Measurements from ENCODE around the gene MTG2.

MTG2 gene

GRCh38 chr20:62193079-62194025 lies 10.5 kb downstream of the MTG2 start:
- Histone ChIP-seq H3K9me3 (ENCODE audit: control insufficient read depth, low read length) (no peaks in the 10 kb centered on the region), H3K27me3 (replicated peaks; ENCODE audit: control insufficient read depth, insufficient read depth, low read length) (no peaks in the 10 kb centered on the region), H3K4me3 (ENCODE audit: low read length) (no peak overlapping the region), H3K9ac (ENCODE audit: low read length) (no peak overlapping the region), H3K36me3 (ENCODE audit: control insufficient read depth, insufficient read depth, low read length, severe bottlenecking) (peaks cover 54% of the 10 kb centered on the region), H3K4me1 (ENCODE audit: control insufficient read depth, insufficient read depth, low read length) (peaks cover 4% of the 10 kb centered on the region)
- DNase-seq (ENCODE audit: low read depth) = no peak

GRCh38 chr20:62195075-62195405 lies 12.2 kb downstream of the MTG2 start:
- Histone ChIP-seq H3K36me3 (ENCODE audit: control insufficient read depth, insufficient read depth, low read length, severe bottlenecking) (peaks cover 61% of the 10 kb centered on the region), H3K4me1 (ENCODE audit: control insufficient read depth, insufficient read depth, low read length) (peaks cover 4% of the 10 kb centered on the region), H3K9me3 (ENCODE audit: control insufficient read depth, low read length) (no peaks in the 10 kb centered on the region), H3K4me3 (ENCODE audit: low read length) (no peak overlapping the region), H3K9ac (ENCODE audit: low read length) (no peak overlapping the region), H3K27me3 (replicated peaks; ENCODE audit: control insufficient read depth, insufficient read depth, low read length) (no peaks in the 10 kb centered on the region)
- no peak for DNase-seq (ENCODE audit: low read depth)

- Histone ChIP-seq H3K9ac (ENCODE audit: low read length) (no peak overlapping the region), H3K4me3 (ENCODE audit: low read length) (no peak overlapping the region), H3K36me3 (ENCODE audit: control insufficient read depth, insufficient read depth, low read length, severe bottlenecking) (peaks cover 66% of the 10 kb centered on the region), H3K9me3 (ENCODE audit: control insufficient read depth, low read length) (no peaks in the 10 kb centered on the region), H3K4me1 (ENCODE audit: control insufficient read depth, insufficient read depth, low read length) (peaks cover 4% of the 10 kb centered on the region), H3K27me3 (replicated peaks; ENCODE audit: control insufficient read depth, insufficient read depth, low read length) (no peaks in the 10 kb centered on the region)
- no peak for DNase-seq (ENCODE audit: low read depth)
These were observed 12.9 kb downstream of the MTG2 start for GRCh38 chr20:62195736-62196135.

GRCh38 chr20:62196286-62196685 lies 13.5 kb downstream of the MTG2 start:
- Histone ChIP-seq H3K4me1 (ENCODE audit: control insufficient read depth, insufficient read depth, low read length) (peaks cover 4% of the 10 kb centered on the region), H3K36me3 (ENCODE audit: control insufficient read depth, insufficient read depth, low read length, severe bottlenecking) (peaks cover 67% of the 10 kb centered on the region), H3K9me3 (ENCODE audit: control insufficient read depth, low read length) (no peaks in the 10 kb centered on the region), H3K4me3 (ENCODE audit: low read length) (no peak overlapping the region), H3K9ac (ENCODE audit: low read length) (no peak overlapping the region), H3K27me3 (replicated peaks; ENCODE audit: control insufficient read depth, insufficient read depth, low read length) (no peaks in the 10 kb centered on the region)
- no peak for DNase-seq (ENCODE audit: low read depth)

- no peak overlapping the region for H3K4me3 ChIP-seq (ENCODE audit: low read length)
- peaks cover 10% of the 10 kb centered on the region for H3K4me1 ChIP-seq (ENCODE audit: control insufficient read depth, insufficient read depth, low read length)
- peaks cover 69% of the 10 kb centered on the region for H3K36me3 ChIP-seq (ENCODE audit: control insufficient read depth, insufficient read depth, low read length, severe bottlenecking)
- no peak overlapping the region for H3K9ac ChIP-seq (ENCODE audit: low read length)
- H3K9me3 ChIP-seq (ENCODE audit: control insufficient read depth, low read length) = no peaks in the 10 kb centered on the region
- no peak for DNase-seq (ENCODE audit: low read depth)
- H3K27me3 ChIP-seq (replicated peaks; ENCODE audit: control insufficient read depth, insufficient read depth, low read length) = no peaks in the 10 kb centered on the region
These were observed 14.5 kb downstream of the MTG2 start for GRCh38 chr20:62197311-62197710.

GRCh38 chr20:62197801-62198200 lies 15.0 kb downstream of the MTG2 start:
- no peak overlapping the region for H3K4me3 ChIP-seq (ENCODE audit: low read length)
- H3K9ac ChIP-seq (ENCODE audit: low read length) = no peak overlapping the region
- H3K27me3 ChIP-seq (replicated peaks; ENCODE audit: control insufficient read depth, insufficient read depth, low read length) = no peaks in the 10 kb centered on the region
- DNase-seq (ENCODE audit: low read depth) = no peak
- peaks cover 10% of the 10 kb centered on the region for H3K4me1 ChIP-seq (ENCODE audit: control insufficient read depth, insufficient read depth, low read length)
- peaks cover 69% of the 10 kb centered on the region for H3K36me3 ChIP-seq (ENCODE audit: control insufficient read depth, insufficient read depth, low read length, severe bottlenecking)
- no peaks in the 10 kb centered on the region for H3K9me3 ChIP-seq (ENCODE audit: control insufficient read depth, low read length)

GRCh38 chr20:62198496-62198895 lies 15.7 kb downstream of the MTG2 start:
- Histone ChIP-seq H3K36me3 (ENCODE audit: control insufficient read depth, insufficient read depth, low read length, severe bottlenecking) (peaks cover 65% of the 10 kb centered on the region), H3K27me3 (replicated peaks; ENCODE audit: control insufficient read depth, insufficient read depth, low read length) (no peaks in the 10 kb centered on the region), H3K9me3 (ENCODE audit: control insufficient read depth, low read length) (no peaks in the 10 kb centered on the region), H3K4me1 (ENCODE audit: control insufficient read depth, insufficient read depth, low read length) (peaks cover 14% of the 10 kb centered on the region), H3K9ac (ENCODE audit: low read length) (no peak overlapping the region), H3K4me3 (ENCODE audit: low read length) (no peak overlapping the region)
- DNase-seq (ENCODE audit: low read depth) = no peak

GRCh38 chr20:62198931-62199330 lies 16.1 kb downstream of the MTG2 start:
- Histone ChIP-seq H3K9ac (ENCODE audit: low read length) (no peak overlapping the region), H3K36me3 (ENCODE audit: control insufficient read depth, insufficient read depth, low read length, severe bottlenecking) (peaks cover 63% of the 10 kb centered on the region), H3K4me3 (ENCODE audit: low read length) (no peak overlapping the region), H3K27me3 (replicated peaks; ENCODE audit: control insufficient read depth, insufficient read depth, low read length) (no peaks in the 10 kb centered on the region), H3K9me3 (ENCODE audit: control insufficient read depth, low read length) (no peaks in the 10 kb centered on the region), H3K4me1 (ENCODE audit: control insufficient read depth, insufficient read depth, low read length) (peaks cover 14% of the 10 kb centered on the region)
- DNase-seq (ENCODE audit: low read depth) = no peak

- Histone ChIP-seq H3K27me3 (replicated peaks; ENCODE audit: control insufficient read depth, insufficient read depth, low read length) (no peaks in the 10 kb centered on the region), H3K4me1 (ENCODE audit: control insufficient read depth, insufficient read depth, low read length) (peaks cover 10% of the 10 kb centered on the region), H3K9me3 (ENCODE audit: control insufficient read depth, low read length) (no peaks in the 10 kb centered on the region), H3K4me3 (ENCODE audit: low read length) (no peak overlapping the region), H3K36me3 (ENCODE audit: control insufficient read depth, insufficient read depth, low read length, severe bottlenecking) (peaks cover 57% of the 10 kb centered on the region), H3K9ac (ENCODE audit: low read length) (no peak overlapping the region)
- no peak for DNase-seq (ENCODE audit: low read depth)
These were observed 17.8 kb downstream of the MTG2 start for GRCh38 chr20:62200491-62201172.

- peaks cover 49% of the 10 kb centered on the region for H3K36me3 ChIP-seq (ENCODE audit: control insufficient read depth, insufficient read depth, low read length, severe bottlenecking)
- no peak overlapping the region for H3K9ac ChIP-seq (ENCODE audit: low read length)
- H3K4me1 ChIP-seq (ENCODE audit: control insufficient read depth, insufficient read depth, low read length) = peaks cover 10% of the 10 kb centered on the region
- no peaks in the 10 kb centered on the region for H3K9me3 ChIP-seq (ENCODE audit: control insufficient read depth, low read length)
- H3K27me3 ChIP-seq (replicated peaks; ENCODE audit: control insufficient read depth, insufficient read depth, low read length) = no peaks in the 10 kb centered on the region
- no peak overlapping the region for H3K4me3 ChIP-seq (ENCODE audit: low read length)
- DNase-seq (ENCODE audit: low read depth) = no peak
These were observed 18.6 kb downstream of the MTG2 start for GRCh38 chr20:62201173-62202082.

GRCh38 chr20:62202083-62202395 lies 19.2 kb downstream of the MTG2 start:
- no peaks in the 10 kb centered on the region for H3K27me3 ChIP-seq (replicated peaks; ENCODE audit: control insufficient read depth, insufficient read depth, low read length)
- no peak overlapping the region for H3K9ac ChIP-seq (ENCODE audit: low read length)
- peaks cover 11% of the 10 kb centered on the region for H3K4me1 ChIP-seq (ENCODE audit: control insufficient read depth, insufficient read depth, low read length)
- DNase-seq (ENCODE audit: low read depth) = peak; percentile 24
- H3K36me3 ChIP-seq (ENCODE audit: control insufficient read depth, insufficient read depth, low read length, severe bottlenecking) = peaks cover 49% of the 10 kb centered on the region
- no peak overlapping the region for H3K4me3 ChIP-seq (ENCODE audit: low read length)
- no peaks in the 10 kb centered on the region for H3K9me3 ChIP-seq (ENCODE audit: control insufficient read depth, low read length)

Measured in adipocyte (in vitro differentiated cells).